ENCODE results near the gene TMSB4X.

TMSB4X gene

DNA sequence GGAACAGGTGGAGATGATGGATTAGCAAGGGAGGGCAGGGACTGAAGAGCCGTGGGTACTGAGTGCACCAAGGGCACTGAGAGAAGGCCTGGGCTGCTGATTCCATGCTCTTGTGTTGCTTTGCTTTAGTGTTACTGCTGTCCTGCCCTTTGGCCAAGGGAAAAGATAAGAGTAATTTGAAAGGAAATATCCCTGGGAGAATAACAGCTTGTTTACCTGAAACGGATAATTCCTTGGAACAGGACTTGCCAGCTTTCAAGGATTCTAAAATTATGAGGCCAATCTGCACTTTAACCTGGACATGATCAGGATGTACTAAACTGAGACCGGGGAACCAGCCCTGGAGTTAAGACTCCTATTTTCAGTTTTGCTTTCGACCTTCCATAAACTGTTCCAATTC, 49.1 kb downstream of the TMSB4X start:
- Histone ChIP-seq H3K36me3 (ENCODE audit: insufficient read depth, low read length) (no peaks in the 10 kb centered on the region), H3K4me3 (ENCODE audit: low read depth in 1 of 2, low read length in 2 of 2) (no peak overlapping the region), H3K4me2 (ENCODE audit: insufficient read depth, low read length) (no peak overlapping the region), H3K9ac (ENCODE audit: low read depth, low read length) (no peak overlapping the region), H3K4me1 (ENCODE audit: insufficient read depth, low read length) (peaks cover 35% of the 10 kb centered on the region), H2AFZ (ENCODE audit: low read depth, low read length) (no peak overlapping the region; the same call in 1 of the 2 replicates), H3K27ac (ENCODE audit: low read length) (no peak overlapping the region), H4K20me1 (ENCODE audit: insufficient read depth, low read length) (no peaks in the 10 kb centered on the region), H3K9me3 (ENCODE audit: insufficient read depth, low read length, severe bottlenecking) (no peaks in the 10 kb centered on the region), H3K27me3 (ENCODE audit: insufficient read depth, low read length, poor library complexity) (no peaks in the 10 kb centered on the region), H3K79me2 (ENCODE audit: insufficient read depth, low read length) (no peaks in the 10 kb centered on the region)
- TF ChIP-seq, protein P1, sequence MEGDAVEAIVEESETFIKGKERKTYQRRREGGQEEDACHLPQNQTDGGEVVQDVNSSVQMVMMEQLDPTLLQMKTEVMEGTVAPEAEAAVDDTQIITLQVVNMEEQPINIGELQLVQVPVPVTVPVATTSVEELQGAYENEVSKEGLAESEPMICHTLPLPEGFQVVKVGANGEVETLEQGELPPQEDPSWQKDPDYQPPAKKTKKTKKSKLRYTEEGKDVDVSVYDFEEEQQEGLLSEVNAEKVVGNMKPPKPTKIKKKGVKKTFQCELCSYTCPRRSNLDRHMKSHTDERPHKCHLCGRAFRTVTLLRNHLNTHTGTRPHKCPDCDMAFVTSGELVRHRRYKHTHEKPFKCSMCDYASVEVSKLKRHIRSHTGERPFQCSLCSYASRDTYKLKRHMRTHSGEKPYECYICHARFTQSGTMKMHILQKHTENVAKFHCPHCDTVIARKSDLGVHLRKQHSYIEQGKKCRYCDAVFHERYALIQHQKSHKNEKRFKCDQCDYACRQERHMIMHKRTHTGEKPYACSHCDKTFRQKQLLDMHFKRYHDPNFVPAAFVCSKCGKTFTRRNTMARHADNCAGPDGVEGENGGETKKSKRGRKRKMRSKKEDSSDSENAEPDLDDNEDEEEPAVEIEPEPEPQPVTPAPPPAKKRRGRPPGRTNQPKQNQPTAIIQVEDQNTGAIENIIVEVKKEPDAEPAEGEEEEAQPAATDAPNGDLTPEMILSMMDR (IDR thresholded peaks at IDR 0.05; ENCODE audit: borderline replicate concordance, extremely low read depth, low read length, poor library complexity, severe bottlenecking): no peak
- TF ChIP-seq EZH2 (IDR thresholded peaks at IDR 0.05; ENCODE audit: borderline replicate concordance, low read depth, low read length, severe bottlenecking): no peak
- DNase-seq (no peak), ATAC-seq (ENCODE audit: insufficient read depth, low read depth) (no peak)

DNA sequence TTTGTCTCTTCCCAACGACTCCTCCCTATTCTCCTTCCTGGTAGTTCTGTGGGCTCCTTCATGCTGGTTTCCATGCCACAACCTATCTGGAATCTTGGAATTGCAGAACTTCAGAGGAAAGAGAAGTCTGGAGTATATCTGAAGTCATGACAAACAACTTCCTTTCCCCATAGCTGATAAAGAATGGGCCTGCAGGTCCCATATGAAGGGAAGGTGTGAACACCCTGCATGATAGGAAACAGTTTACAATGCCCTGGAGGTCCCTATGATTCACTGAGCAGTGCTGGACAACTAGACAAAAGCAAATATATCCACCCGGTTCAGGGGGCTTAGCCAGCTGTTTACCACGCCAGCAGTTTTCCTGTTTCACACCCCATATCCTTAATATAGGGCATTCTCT, 50.1 kb downstream of the TMSB4X start:
- DNase-seq: no peak
- TF ChIP-seq, protein P1 (IDR thresholded peaks at IDR 0.05; ENCODE audit: borderline replicate concordance, extremely low read depth, low read length, poor library complexity, severe bottlenecking): no peak
- no peak for TF ChIP-seq EZH2 (IDR thresholded peaks at IDR 0.05; ENCODE audit: borderline replicate concordance, low read depth, low read length, severe bottlenecking)
- H3K4me2 ChIP-seq (ENCODE audit: insufficient read depth, low read length): no peak overlapping the region

More for the DNA sequence above, 50.1 kb downstream of the TMSB4X start:
- H3K27me3 ChIP-seq (ENCODE audit: insufficient read depth, low read length, poor library complexity): no peaks in the 10 kb centered on the region
- H3K4me3 ChIP-seq (ENCODE audit: low read depth in 1 of 2, low read length in 2 of 2): no peak overlapping the region
- H3K9ac ChIP-seq (ENCODE audit: low read depth, low read length): no peak overlapping the region
- H2AFZ ChIP-seq (ENCODE audit: low read depth, low read length): no peak overlapping the region
- no peak overlapping the region for H3K27ac ChIP-seq (ENCODE audit: low read length)
- no peaks in the 10 kb centered on the region for H3K9me3 ChIP-seq (ENCODE audit: insufficient read depth, low read length, severe bottlenecking)
- peaks cover 45% of the 10 kb centered on the region for H3K4me1 ChIP-seq (ENCODE audit: insufficient read depth, low read length)
- no peaks in the 10 kb centered on the region for H4K20me1 ChIP-seq (ENCODE audit: insufficient read depth, low read length)
- no peaks in the 10 kb centered on the region for H3K79me2 ChIP-seq (ENCODE audit: insufficient read depth, low read length)
- no peaks in the 10 kb centered on the region for H3K36me3 ChIP-seq (ENCODE audit: insufficient read depth, low read length)
- no peak for ATAC-seq (ENCODE audit: insufficient read depth, low read depth)

Measured in DND-41 (cell line).